DMS53 (cell line): ENCODE measurements around the gene ZBTB12.
"Not testable (repeated sequence)": the region's sequence is repeated elsewhere in the genome, so short reads cannot be mapped to it uniquely, and the experiment has no call there.

Source experiments
- DNase-seq: peaks from one replicate; lab custom pipeline; 2025; lab: John Stamatoyannopoulos, UW

The ZBTB12 gene

DNA sequence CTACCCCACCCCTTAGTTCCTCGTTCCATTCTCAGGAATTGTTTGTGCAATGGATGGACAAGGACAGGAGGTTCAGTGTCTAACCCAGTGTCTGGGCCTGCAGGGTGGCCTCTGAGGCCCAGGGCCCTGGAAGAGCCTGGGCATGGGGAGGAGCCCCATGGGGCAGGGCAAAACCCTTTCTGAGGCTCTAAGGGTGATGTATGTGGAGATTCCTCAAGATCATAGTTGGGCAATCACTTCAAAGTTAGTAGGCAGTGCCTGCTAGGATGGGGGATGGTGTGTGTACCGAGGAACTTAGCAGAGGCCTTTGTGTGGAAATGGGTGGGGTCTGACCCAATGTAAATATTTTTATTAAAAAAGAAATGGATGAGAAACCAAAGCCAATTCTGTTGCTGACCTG, 18.9 kb upstream of the ZBTB12 start:
- no peak for DNase-seq

DNA sequence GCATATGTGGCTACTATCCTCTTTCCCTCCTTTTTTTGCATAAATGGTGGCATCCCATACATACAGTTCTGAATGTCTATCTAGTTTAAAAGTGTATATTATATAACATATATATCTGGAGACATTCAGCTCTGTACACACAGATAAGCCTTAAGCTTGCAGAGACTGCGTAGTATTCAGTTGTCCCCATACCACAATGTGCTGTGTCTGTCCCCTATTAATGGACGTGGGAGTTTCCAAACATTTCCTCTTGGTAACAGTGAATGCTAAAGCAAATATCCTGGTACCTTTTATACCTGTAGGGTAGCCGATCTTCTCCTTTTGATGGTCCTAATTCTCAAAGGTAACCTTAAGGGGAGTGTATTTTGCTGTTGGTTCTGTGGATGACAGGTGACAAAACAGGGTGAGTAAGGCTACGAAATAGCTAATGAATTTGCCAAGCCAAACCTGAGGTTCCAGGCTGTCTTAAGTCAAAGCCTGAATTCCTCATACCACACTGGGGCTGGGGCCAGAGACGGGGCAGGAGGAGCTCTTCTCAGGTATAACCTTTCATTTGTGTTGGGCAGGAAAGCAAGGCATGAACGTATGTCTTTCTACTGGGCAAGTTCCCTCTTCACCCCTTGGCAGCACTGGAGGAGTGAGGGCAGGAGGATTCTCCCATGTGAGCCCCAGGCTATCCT, 17.9 kb upstream of the ZBTB12 start:
- DNase-seq, result no peak

DNA sequence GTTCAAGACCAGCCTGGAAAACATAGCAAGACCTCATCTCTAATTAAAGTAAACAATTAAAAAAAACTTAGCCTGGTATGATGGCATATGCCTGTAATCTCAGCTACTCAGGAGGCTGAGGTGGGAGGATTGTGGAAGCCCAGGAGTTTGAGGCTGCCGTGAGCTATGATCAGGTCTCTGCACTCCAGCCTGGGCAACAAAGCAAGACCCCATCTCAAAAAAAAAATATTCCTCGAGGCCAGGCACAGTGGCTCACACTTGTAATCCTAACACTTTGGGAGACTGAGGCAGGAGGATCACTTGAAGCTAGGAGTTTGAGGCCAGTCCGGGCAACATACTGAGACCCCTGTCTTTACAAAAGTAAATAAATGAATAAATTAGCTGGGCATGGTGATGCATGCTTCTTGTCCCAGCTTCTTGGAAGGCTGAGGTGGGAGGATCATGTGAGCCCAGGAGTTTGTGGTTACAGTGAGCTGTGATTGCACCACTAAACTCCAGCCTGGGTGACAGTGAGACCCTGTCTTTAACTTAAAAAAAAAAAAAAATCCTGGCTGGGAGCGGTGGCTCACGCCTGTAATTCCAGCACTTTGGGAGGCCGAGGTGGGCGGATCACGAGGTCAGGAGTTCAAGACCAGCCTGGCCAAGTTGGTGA, 16.3 kb upstream of the ZBTB12 start:
- DNase-seq, result no peak

DNA sequence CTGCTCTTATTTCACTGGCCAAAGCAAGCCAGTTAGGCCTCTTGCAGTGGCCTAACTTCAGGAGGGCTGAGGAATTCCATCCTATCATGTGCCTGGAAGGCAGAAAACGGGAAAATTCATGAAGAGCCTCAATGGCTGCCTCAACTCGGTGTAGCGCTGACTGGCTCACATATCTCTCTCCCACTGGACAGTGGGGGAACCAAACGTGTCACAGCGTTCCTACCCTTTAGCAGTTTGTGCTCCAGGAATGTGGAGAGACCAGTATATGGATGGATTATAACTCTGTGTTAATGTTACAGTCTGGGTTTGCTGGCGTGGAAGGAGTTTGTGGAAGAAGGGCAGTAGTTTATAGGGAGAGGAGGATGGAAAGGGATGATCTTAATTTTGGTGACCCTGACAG, 13.9 kb upstream of the ZBTB12 start:
- DNase-seq, result no peak

DNA sequence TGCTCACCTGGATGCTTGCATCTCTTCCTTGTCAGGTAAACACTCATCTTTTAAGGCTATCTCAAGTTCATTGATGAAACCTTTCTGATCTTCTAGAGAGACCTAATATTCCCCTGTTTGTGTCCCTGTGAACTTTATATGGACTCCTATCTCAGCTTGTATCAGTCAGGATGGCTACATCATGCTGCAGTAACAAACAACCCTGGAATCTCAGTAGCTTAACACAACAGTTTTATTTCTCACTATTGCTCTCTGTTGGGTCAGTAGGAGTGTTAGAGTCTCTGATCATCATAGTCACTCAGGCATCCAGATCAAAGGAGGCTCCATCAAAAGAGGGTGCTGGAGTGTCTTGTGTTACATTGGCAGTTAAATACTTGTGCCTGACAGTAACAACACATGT, 13.5 kb upstream of the ZBTB12 start:
- no peak for DNase-seq

DNA sequence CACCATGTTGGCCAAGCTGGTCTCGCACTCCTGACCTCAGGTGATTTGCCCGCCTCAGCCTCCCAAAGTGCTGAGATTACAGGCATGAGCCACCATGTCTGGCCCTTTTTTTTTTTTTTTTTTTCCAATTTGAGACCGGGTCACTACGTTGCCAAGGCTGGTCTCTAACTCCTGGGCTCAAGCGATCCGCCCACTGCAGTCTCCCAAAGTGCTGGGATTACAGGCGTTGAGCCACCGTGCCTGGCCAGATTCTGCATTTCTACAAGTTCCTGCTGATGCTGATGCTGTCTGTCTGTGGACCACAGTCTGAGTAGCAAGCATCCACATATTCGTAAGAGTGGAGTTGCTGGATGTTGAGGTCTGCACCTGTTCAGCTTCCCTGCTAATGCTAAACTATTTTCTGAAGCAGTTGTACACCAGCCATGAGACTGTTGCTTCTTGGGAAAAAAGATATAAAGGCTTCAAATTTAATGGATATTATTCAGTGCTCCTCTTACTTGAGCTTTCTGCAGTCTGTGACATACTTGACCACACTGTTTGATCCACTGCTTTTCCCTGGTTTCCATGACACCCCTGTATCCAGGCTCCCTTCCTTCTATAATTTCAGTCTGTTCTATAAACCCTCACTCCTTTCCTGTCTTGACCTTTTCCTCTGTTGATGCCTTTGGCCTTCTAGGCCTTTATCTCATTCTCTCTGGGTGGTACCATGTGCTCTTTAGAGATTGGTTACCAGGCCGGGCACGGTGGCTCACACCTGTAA, 10.1 kb upstream of the ZBTB12 start:
- DNase-seq, result no peak

DNA sequence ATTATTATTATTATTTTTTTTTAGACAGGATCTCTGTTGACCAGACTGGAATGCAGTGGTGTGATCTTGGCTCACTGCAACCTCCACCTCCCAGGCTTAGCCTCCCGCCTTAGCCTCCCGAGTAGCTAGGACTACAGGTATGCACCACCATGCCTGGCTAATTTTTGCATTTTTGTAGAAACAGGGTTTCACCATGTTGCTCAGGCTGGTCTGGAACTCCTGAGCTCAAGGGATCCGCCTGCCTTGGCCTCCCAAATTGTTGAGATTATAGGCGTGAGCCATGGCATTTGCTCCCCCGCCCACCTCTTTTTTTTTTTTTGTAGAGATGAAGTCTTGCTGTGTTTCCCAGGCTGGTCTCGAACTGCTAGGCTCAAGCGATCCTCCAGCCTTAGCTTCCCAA, 7.4 kb upstream of the ZBTB12 start:
- DNase-seq, result not testable (repeated sequence)

DNA sequence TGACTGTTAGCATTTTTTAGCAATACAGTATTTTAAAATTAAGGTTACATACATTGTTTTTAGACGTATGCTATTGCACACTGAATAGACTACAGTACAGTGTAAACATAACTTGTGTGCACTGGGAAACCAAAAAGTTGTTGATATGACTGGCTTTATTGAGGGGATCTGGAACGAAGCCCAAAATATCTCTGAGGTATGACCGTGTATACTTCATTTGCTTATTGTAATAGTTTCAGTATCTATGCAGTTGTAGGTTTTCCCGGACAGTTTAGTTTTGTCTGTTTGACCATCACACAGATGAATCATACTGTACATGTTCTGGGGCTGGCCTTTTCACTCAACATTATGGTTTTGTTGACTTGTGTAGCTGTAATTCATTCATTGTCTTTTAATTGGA, 6.9 kb upstream of the ZBTB12 start:
- DNase-seq, result peak; percentile 69

DNA sequence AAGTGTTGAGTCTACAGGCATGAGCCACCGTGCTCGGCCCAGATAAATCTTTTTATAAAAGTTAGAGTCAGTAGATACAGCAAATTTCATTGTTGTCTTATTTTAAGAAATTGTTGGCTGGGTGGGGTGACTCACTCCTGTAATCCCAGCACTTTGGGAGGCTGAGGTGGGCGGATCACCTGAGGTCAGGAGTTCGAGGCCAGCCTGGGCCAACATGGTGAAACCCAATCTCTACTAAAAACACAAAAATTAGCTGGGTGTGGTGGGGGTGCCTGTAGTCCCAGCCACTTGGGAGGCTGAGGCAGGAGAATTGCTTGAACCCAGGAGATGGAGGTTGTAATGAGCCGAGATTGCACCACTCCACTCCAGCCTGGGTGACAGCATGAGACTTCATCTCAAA, 6.4 kb upstream of the ZBTB12 start:
- DNase-seq, result not testable (repeated sequence)

DNA sequence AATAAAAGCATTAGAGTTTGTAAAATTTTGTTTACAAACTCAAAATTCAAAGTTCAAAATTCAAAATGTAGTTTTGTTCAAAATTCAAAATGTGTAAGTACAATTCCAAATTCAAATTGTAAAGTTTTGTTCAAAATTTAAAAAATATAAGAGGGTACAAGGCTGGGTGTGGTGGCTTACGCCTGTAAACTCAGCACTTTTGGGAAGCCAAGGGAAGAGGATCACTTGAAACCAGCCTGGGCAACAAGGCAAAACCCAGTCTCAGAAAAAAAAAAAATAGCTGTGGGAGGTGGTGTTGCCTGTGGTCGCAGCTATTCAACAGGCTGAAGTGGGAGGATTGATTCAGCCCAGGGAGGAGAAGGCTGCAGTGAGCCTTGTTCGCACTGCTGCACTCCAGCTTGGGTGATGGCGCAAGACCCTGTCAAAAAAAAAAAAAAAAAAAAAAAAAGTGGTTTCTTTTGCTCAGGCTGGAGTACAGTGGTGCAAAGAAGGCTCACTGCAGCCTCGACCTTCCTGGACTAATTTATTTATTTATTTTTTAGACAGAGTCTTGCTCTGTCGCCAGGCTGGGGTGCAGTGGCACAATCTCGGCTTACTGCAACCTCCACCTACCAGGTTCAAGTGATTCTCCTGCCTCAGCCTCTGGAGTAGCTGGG, 5.4 kb upstream of the ZBTB12 start:
- DNase-seq, result peak; percentile 34

DNA sequence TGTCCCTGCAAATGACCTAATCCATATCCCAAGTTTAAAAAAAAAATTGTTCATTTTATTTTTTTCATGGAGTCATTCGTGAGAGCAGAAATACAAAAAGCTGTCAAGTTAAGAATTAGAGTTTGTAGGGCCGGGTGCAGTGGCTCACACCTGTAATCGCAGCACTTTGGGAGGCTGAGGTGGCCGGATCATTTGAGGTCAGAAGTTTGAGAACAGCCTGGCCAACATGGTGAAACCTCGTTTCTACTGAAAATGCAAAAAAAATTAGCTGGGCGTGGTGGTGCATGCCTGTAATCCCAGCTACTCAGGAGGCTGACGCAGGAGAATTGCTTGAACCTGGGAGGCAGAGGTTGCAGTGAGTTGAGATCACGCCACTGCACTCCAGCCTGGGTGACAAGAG, 4.8 kb upstream of the ZBTB12 start:
- not testable (repeated sequence) for DNase-seq

DNA sequence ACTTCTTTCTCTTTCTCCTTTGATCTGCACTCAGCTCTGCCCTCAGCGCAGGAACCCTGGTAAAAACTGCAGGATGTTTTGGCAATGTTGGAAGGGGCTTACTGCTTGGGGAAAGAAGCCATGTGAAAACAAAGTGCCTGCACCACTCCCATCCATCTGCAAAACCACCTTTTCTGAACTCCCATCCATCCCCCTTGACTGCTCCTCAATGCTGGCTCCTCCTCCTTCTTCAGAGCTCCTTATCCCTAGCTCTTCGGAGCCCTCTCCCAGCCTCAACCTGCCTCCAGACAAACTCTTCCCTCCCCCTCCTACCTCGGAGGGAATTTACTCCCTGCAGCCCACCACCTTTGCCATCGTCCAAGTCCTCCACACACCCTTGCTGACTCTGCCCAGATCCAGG, 4.2 kb upstream of the ZBTB12 start:
- no peak for DNase-seq

DNA sequence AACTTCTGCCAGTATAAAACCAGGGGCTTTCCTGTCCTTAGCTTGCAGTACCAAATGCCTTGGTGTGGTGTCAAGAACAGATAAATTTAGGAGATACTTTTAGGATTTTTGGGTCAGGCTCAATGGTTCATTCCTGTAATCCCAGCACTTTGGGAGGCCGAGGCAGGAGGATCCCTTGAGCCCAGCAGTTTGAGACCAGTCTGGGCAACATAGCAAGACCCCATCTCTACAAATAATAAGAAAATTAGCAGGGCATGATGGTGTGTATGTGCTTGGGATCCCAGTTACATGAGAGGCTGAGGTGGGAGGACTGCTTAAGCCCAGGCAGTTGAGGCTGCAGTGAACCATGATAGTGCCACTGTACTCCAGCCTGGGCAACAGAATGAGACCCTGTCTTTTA, 3.2 kb upstream of the ZBTB12 start:
- DNase-seq, result no peak

DNA sequence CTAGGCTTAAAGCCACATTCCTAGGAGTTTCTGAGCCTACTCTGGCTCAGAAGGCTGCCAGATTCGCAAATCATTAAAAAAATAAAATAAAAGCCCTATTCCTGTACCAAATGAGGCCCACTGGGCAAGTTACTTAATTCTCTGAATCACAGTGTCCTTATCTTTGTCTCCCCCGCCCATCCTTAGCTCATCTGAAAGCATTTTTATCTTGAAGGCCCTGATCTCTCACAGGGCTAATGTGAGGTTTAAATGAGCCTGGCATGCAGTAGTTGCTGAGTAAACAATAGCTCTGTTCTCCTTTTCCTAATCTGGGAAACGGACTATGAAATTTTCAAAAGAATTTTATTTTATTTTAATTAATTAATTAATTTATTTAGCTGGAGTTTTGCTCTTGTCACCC, 2.1 kb upstream of the ZBTB12 start:
- DNase-seq, result no peak

DNA sequence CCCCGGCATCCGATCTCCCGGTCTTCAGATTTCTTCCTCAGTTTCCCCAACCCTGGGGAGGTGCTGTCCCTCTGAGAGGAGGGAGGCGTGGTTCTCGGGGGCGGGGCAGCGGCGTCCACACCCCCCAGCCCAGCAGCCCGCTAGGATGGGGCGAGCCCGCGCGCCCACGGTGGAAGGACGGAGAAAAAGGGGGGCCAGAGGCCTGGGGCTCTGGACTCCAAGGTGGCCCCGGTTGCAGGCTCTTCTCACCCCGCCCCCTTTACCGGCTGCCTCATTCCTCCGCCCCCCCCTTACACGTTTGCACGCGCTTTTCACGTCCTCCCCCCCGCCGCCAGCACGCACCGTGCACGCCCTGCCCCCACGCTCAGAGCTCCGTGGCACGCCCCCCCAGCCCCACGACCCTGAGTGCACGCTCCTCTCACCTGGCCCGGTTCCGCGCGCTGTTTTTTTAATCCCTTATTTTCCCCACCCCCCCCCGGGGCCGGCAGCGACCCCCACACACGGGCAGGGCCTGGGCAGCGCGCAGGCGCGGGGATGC, 402 bp downstream of the ZBTB12 start:
- peak; percentile 86 for DNase-seq

DNA sequence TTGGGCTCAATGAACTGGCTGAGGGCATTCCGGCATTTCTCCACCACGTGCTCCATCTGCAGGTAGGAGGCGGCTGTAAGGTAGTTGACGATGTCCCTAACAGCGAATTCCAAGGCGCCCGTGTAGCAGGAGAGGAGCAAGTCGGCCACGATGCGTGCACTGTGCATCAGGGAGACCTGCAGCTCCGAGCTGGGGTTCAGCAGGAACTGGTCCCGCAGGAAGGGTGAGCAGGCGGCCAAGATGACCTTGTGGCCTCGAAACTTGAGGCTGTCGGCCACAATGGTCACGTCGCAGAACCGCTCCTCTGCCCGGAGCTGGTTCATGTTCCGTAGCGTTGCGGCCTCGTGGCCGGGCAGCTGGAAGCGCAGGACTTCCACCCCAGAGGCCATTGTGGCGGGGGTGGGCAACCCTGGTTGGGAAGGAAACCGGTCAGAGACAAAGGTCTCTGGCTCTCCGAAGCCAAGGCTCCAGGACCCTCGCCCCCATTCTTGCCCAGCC, 920 bp downstream of the ZBTB12 start:
- peak; percentile 73 for DNase-seq

DNA sequence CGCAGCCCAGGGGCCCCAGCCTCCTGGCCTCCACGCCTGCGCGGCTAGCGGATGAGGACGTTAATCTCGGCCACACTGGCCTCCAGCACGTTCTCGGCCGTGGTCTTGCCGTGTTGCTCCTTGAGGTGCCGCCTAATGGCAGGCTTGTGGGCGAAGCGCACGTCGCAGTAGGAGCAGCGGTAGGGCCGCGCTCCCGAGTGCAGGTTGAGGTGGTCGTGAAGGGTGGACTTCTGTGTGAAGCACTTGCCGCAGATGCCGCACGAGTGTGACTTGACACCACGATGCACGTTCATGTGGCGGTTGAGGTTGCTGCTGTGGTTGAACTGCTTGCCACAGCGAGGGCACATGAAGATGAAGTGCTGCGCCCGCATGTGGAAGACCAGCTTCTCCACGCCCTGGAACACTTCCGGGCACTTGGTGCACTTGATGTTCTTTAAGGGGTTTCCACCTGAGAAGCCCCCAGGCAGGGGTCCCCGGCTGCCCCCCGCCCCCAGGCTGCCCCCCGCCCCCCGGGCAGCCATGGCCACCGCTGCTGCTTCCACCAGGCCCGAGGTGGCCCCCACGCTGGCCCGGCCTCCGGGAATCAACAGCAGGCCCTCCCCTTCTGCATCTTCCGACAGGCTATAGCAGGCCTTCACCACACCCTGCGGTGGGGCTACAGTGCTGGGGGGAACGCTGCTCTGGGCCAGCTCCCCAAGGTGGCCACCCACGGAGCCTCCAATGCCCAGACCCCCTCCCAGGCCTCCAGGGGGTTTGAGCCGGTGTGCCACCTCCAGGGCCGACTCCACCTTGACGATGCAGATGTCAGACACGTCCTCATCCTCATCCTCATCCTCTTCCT, 1.8 kb downstream of the ZBTB12 start:
- DNase-seq, result no peak

DNA sequence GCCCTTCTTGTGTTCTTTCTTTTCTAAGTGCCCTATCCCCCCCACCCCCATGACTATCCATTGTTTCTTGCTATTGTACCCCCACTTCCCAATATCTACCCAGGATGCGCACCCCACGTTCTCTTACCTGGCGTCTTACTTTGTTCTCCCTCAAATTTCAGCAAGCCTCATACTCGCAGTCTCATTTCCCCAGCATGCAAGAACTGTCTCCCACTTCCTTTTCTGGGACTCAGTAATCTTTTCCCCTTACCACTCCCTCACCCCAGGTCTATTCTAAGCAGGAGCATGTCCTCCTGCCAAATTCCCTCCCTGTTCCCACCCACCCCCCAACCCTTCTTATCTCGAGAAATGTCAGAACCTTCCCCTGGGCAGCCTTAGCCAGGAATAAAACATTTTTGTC, 2.7 kb downstream of the ZBTB12 start:
- DNase-seq, result no peak

DNA sequence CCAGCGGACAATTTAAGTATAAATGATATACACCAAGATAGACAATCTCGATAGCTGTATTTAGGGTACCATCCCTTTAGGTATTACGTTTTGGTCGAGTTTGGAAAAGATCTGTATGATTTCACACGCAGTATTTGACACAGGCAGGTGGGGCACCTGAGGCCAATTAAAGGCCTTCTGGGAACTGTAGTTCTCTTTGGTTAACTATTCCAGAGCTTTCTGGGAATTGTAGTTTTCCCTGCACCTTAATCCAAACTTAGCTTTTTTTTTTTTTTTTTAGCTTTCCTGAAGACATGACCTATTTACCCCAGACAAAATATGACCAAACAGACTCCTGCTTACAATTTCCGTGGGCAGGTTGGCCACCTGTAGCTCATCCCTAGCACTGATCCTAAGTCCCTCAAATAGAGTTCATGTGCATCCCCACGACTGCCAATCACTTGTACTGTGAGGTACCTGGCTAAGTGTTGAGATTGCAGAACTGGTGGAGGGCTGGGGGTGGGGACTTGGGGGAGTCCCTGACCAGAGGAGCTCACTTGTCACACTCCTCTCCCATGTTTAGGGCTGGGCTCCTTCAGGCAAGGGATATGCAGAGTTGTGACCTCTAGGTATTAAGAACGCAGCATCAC, 3.4 kb downstream of the ZBTB12 start:
- peak; percentile 82 for DNase-seq

DNA sequence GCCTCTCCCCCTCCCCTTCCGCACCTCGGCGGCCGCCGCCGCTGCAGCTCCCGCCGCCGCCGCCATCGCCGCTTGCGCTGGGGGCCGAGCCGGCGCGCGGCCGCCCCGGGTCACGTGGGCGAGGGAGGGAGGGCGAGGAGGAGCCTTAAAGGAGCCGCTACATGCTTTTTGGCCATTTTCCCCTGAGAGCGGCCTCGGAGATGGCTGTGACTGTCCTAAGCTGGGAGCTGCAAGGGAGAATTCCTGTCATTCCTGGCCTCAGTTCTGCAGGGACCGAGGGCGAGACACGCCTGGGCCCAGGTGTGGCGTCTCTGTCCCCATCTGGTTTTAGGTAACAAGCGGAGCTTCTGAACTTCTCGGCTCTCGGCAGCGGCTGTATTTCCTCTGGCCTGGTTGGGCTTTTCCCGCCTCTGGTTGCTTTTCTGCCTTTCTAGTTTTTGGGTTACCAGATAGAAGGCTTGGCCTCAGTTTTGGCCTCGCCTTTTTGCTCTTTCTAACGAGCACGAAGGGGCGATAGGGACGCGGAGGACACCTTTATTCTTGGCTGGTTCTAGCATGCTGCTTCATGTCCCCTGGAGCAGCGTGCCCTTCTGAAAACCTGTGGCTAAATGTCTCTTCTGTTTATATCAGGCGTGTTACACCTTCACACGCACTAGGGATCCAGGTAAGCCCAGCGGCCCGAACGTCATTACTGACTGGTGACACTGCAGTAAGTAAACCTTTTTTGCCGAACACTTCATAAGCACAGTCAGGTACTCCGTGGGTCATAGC, 4.1 kb downstream of the ZBTB12 start, which contains the start of gene EHMT2:
EHMT2 (minus strand) TSS at position 87 of the 771 bp plus-strand sequence; CDS start at position 66, 21 bp downstream.
- DNase-seq, result peak; percentile 93
